Endothelial cell (in vitro differentiated cells): ENCODE results near the gene ZFY. TPM values are rescaled to one million over a fixed set of nuclear protein-coding genes. Genes with fewer than 3 reads are reported as not detected.

ENCODE experiments used
- DNase-seq: peaks from one replicate; pipeline ENCODE4 v3.0.0; 2021; ENCODE audit warnings: low spot score
- H3K27ac Mint-ChIP-seq: one replicate; pipeline ENCODE4 v1.8.0; 2021; ENCODE audit warnings: mixed read lengths, inconsistent platforms; ENCODE audit not compliant: unreplicated experiment
- H3K27me3 Mint-ChIP-seq: one replicate; pipeline ENCODE4 v1.8.0; 2021; ENCODE audit warnings: mild to moderate bottlenecking, moderate library complexity, mixed read lengths, inconsistent platforms; ENCODE audit not compliant: unreplicated experiment
- H3K36me3 Mint-ChIP-seq: one replicate; pipeline ENCODE4 v1.8.0; 2021; ENCODE audit warnings: mild to moderate bottlenecking, low read depth, mixed read lengths, inconsistent platforms; ENCODE audit not compliant: unreplicated experiment
- H3K4me1 Mint-ChIP-seq: one replicate; pipeline ENCODE4 v1.8.0; 2021; ENCODE audit warnings: mild to moderate bottlenecking, mixed read lengths, inconsistent platforms; ENCODE audit not compliant: unreplicated experiment
- H3K4me3 Mint-ChIP-seq: one replicate; pipeline ENCODE4 v1.8.0; 2021; ENCODE audit warnings: mild to moderate bottlenecking, mixed read lengths, inconsistent platforms; ENCODE audit not compliant: unreplicated experiment
- H3K9me3 Mint-ChIP-seq: one replicate; pipeline ENCODE4 v1.8.0; 2021; ENCODE audit warnings: mixed read lengths, inconsistent platforms; ENCODE audit not compliant: unreplicated experiment
- CTCF ChIP-seq: fragments of 200-600 bp; sonication (generic); IDR thresholded peaks from one replicate; pipeline ENCODE4 v1.5.0; 2021; ENCODE audit warnings: antibody characterized with exemption; ENCODE audit not compliant: unreplicated experiment
- total RNA-seq: library from RNA; stranded (reverse); fragmentation: NEBNext Ultra II Directional; extraction: Animal tissue kit (Norgen Biotek cat#: 25700); gene quantifications from one replicate; pipeline ENCODE4 v1.2.1, GENCODE V29; 2021; ENCODE audit not compliant: unreplicated experiment

Gene ZFY
- total RNA-seq, 1 donor from 2014 or later = 24.2 TPM

GRCh38 chrY:3019584-3019983 is 84.4 kb downstream of the ZFY start:
- Mint-ChIP-seq H3K27ac (no peak overlapping the region), H3K36me3 (no peaks in the 10 kb centered on the region), H3K4me1 (no peaks in the 10 kb centered on the region), H3K4me3 (no peak overlapping the region), H3K9me3 (no peaks in the 10 kb centered on the region), H3K27me3 (no peaks in the 10 kb centered on the region)
- DNase-seq = no peak
- no peak for TF ChIP-seq CTCF

GRCh38 chrY:3021176-3021575 is 86.0 kb downstream of the ZFY start:
- no peak overlapping the region for H3K4me3 Mint-ChIP-seq
- no peaks in the 10 kb centered on the region for H3K9me3 Mint-ChIP-seq
- DNase-seq = no peak
- no peak overlapping the region for H3K27ac Mint-ChIP-seq
- no peaks in the 10 kb centered on the region for H3K4me1 Mint-ChIP-seq
- no peaks in the 10 kb centered on the region for H3K27me3 Mint-ChIP-seq
- TF ChIP-seq CTCF = no peak
- no peaks in the 10 kb centered on the region for H3K36me3 Mint-ChIP-seq

GRCh38 chrY:3023606-3024005 is 88.4 kb downstream of the ZFY start:
- DNase-seq = no peak
- no peaks in the 10 kb centered on the region for H3K27me3 Mint-ChIP-seq
- no peak overlapping the region for H3K27ac Mint-ChIP-seq
- TF ChIP-seq CTCF = no peak
- H3K4me3 Mint-ChIP-seq = no peak overlapping the region
- H3K36me3 Mint-ChIP-seq = no peaks in the 10 kb centered on the region
- H3K9me3 Mint-ChIP-seq = no peaks in the 10 kb centered on the region
- H3K4me1 Mint-ChIP-seq = no peaks in the 10 kb centered on the region

- no peak overlapping the region for H3K27ac Mint-ChIP-seq
- H3K36me3 Mint-ChIP-seq = no peaks in the 10 kb centered on the region
- no peak for DNase-seq
- H3K4me1 Mint-ChIP-seq = no peaks in the 10 kb centered on the region
- TF ChIP-seq CTCF = no peak
- no peaks in the 10 kb centered on the region for H3K9me3 Mint-ChIP-seq
- no peak overlapping the region for H3K4me3 Mint-ChIP-seq
- no peaks in the 10 kb centered on the region for H3K27me3 Mint-ChIP-seq
Measured at GRCh38 chrY:3025357-3025756, 90.2 kb downstream of the ZFY start.

Other genes with a start within 250 kb of the ZFY start
- 0.33 TPM for gene SRY, start 147.7 kb upstream of the ZFY start, total RNA-seq
- 255 TPM for gene RPS4Y1, start 93.8 kb upstream of the ZFY start, total RNA-seq